Omental fat pad (tissue), 4 donors: ENCODE data around the gene RREB1. TPM values are rescaled to one million over a fixed set of nuclear protein-coding genes. Genes with fewer than 3 reads are reported as not detected.

Experiments used
- ATAC-seq: fragments of 150-250 bp; one replicate; pipeline ENCODE4 v1.9.1; 2016; ENCODE audit warnings: mild to moderate bottlenecking, moderate library complexity; ENCODE audit not compliant: low FRiP score
- DNase-seq: peaks from one replicate; pipeline ENCODE4 v3.0.0-alpha.2; 2019; ENCODE audit warnings: low spot score
- total RNA-seq, 4 donors: library from RNA; depleted of rRNA; stranded (reverse); fragments of >200 nt; gene quantifications; one replicate each; pipeline ENCODE4 v1.1.0, GENCODE V29; 2016
- TF ChIP-seq, protein P1 (sequence below), 3 donors: fragments of 450-650 bp; IDR thresholded peaks; one replicate each; pipeline ENCODE4 v1.5.1; 2016 to 2017; ENCODE audit warnings: antibody characterized with exemption in 3 of 3, mild to moderate bottlenecking in 3 of 3, moderate library complexity in 2 of 3

RREB1 gene
- total RNA-seq, 4 donors from 2014 or later, result 24.9 to 48.1 (median 40.6) TPM

- TF ChIP-seq, protein P1, sequence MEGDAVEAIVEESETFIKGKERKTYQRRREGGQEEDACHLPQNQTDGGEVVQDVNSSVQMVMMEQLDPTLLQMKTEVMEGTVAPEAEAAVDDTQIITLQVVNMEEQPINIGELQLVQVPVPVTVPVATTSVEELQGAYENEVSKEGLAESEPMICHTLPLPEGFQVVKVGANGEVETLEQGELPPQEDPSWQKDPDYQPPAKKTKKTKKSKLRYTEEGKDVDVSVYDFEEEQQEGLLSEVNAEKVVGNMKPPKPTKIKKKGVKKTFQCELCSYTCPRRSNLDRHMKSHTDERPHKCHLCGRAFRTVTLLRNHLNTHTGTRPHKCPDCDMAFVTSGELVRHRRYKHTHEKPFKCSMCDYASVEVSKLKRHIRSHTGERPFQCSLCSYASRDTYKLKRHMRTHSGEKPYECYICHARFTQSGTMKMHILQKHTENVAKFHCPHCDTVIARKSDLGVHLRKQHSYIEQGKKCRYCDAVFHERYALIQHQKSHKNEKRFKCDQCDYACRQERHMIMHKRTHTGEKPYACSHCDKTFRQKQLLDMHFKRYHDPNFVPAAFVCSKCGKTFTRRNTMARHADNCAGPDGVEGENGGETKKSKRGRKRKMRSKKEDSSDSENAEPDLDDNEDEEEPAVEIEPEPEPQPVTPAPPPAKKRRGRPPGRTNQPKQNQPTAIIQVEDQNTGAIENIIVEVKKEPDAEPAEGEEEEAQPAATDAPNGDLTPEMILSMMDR (IDR thresholded peaks at IDR 0.05), result no peak
- DNase-seq, result no peak
- ATAC-seq, result no peak
Observed at GRCh38 chr6:7190791-7191190, 83.0 kb downstream of the RREB1 start.

DNA sequence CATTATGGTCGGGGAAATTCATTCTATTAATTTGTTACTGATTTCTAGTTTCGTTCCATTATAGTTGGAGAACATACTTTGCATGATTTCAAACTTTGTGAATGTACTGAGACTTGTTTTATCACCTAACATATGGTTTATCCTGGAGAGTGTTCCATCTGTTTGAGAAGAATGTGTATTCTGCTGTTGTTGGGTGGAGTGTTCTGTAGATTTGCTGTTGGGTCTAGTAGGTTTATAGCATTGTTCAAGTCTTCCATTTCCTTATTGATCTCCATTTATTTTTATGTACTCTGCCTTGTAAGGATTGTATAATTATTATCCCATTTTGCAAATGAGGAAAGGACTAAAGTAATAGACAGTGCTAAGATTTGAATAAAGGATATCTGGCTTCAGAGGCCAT is 85.4 kb downstream of the RREB1 start:
- ATAC-seq, result no peak
- TF ChIP-seq, protein P1 (IDR thresholded peaks at IDR 0.05), result no peak
- DNase-seq, result no peak

DNA sequence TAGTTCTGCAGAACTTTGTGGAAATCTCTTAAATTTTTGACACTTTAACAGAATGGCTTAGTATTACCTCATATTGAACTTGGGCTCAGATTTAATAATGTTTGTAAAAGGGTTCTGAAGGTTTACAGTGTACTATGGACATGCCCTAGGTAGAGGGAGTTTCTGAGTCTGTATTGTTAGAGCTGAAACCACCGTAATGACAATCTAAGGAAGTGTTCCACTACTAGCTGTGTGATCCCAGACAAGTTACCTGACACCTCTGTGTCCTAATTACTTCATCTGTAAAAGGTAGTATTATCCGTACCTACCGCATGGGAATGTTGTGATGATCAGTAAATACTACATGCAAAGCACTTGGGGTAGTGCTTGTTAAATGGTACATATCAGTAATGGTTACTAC is 86.9 kb downstream of the RREB1 start:
- TF ChIP-seq, protein P1 (IDR thresholded peaks at IDR 0.05), result no peak
- ATAC-seq (no peak), DNase-seq (no peak)

DNA sequence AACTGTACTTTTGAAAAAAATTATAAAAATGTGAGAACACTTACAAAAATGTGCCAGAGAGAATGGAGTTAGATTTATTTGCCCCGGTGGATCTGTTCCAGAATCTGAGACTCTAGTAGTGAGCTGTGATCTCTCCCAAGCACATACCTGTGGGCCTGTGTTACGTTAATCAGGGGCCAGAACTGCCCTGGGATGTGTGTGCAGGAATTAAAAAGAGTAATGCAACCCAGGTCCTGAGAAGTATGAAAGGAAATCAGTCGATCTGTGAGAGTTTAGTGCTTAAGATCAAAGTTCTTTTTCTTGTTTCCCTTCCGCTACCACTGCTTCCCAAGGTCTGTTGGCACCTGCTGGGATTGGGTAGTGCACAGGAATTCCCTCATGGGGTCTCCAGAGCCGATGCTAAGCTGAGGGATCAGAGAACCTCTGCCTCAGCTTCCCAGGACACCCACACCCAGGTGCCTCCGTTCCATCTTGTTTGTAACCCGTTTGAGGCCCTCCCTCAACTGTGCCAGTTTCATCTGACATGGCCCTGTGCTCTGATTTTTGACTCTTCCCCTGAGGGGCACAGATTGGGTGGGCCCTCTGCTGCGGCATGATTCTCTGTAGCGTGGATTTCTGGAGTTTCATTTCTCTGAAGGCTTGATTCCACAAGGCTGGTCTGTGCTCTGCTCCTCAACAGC is 87.7 kb downstream of the RREB1 start:
- TF ChIP-seq, protein P1 (IDR thresholded peaks at IDR 0.05), result no peak
- DNase-seq, result no peak
- ATAC-seq, result peak; percentile 88

GRCh38 chr6:7196019-7196402 is 88.2 kb downstream of the RREB1 start:
- peak; percentile 42 for ATAC-seq
- TF ChIP-seq, protein P1 (IDR thresholded peaks at IDR 0.05), result no peak
- DNase-seq, result no peak

DNA sequence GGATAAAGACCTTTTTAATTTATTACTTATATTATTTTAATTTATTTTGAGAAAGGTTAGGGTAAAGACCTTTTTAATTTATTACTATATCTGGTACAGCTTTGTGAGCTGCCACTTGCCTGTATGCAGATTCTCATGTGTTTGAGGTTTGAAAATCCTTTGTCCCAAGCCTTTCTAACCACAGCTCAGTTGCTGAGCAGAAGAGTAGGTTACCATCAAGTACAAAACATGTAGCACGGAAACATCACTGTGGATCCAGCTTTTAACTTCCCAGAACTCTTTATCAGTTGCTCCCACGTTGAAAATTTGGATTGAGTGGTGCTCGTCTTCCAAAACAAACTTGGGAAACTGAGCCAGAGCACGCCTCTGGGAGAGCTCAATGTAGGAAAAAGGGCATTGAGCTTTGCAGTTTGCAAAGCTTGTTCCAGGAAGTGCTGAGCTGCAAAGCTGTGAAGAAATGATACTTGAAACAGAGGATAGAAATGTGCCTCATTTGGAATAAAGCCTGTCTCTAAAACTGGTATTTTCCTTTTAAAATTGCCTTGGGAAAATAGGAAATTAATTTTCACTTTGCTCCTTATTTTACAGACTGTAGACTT is 89.0 kb downstream of the RREB1 start:
- no peak for ATAC-seq
- TF ChIP-seq, protein P1 (IDR thresholded peaks at IDR 0.05), result no peak

GRCh38 chr6:7197747-7198146 is 90.0 kb downstream of the RREB1 start:
- no peak for ATAC-seq
- TF ChIP-seq, protein P1 (IDR thresholded peaks at IDR 0.05), result no peak

More for the DNA sequence above, 89.0 kb downstream of the RREB1 start:
- DNase-seq, result no peak

More at GRCh38 chr6:7197747-7198146, 90.0 kb downstream of the RREB1 start:
- DNase-seq, result no peak
